Endothelial cell of umbilical vein (primary cell): ENCODE measurements around the gene ARHGEF11. TPM values are rescaled to one million over a fixed set of nuclear protein-coding genes. Genes with fewer than 3 reads are reported as not detected.

Source experiments
- BruUV-seq: library from RNA; stranded (reverse); fragments of 400-500 nt; replicated peaks from 2 replicates; lab custom pipeline; 2021; lab: Mats Ljungman, UMichigan
- CTCF ChIA-PET: fragments of 300-600, 350-600 bp; sonication (Branson Sonifier 250); formaldehyde crosslinking; loops from one replicate; lab custom pipeline; 2021; ENCODE audit warnings: antibody characterized with exemption, inconsistent platforms; lab: Charles Lee
- POLR2A ChIA-PET: fragments of 300-600, 350-600 bp; sonication (Branson Sonifier 250); formaldehyde crosslinking; loops from one replicate; lab custom pipeline; 2021; ENCODE audit warnings: antibody characterized with exemption, inconsistent platforms; lab: Charles Lee
- DNase-seq: peaks from one replicate; pipeline ENCODE4 v3.0.0-alpha.2; 2011; ENCODE audit warnings: low read depth, low spot score
- FAIRE-seq: peaks from 2 replicates; lab custom pipeline; 2011; peaks lifted over from hg19 to GRCh38; lab: Jason Lieb, UNC
- H2AFZ ChIP-seq: 2 replicates; pipeline ENCODE4 v1.6.0; 2012; ENCODE audit warnings: low read depth, low read length, control low read depth, inconsistent platforms
- H3K27ac ChIP-seq: 2 replicates; pipeline ENCODE4 v1.5.1; 2011; ENCODE audit warnings: low read depth, mild to moderate bottlenecking, control low read depth, low read length, moderate library complexity; ENCODE audit not compliant: insufficient read depth
- H3K27me3 ChIP-seq, 2 experiments: 2 replicates each; pipeline versions ENCODE4 v1.6.0 to v1.6.1; 2011; ENCODE audit warnings: low read length in 2 of 2, mixed read lengths in 1 of 2; ENCODE audit not compliant: control insufficient read depth in 2 of 2, insufficient read depth in 2 of 2
- H3K36me3 ChIP-seq, 2 experiments: 2 replicates in 1 of 2; 3 replicates in 1 of 2; pipeline ENCODE4 v1.5.1; 2011; ENCODE audit warnings: low read length in 2 of 2, mild to moderate bottlenecking in 1 of 2, moderate library complexity in 1 of 2; ENCODE audit not compliant: control insufficient read depth in 2 of 2, insufficient read depth in 2 of 2; ENCODE audit errors: extremely low read depth in 1 of 2
- H3K4me1 ChIP-seq: 3 replicates; pipeline ENCODE4 v1.5.1; 2011; ENCODE audit warnings: mild to moderate bottlenecking, low read length; ENCODE audit not compliant: control insufficient read depth, insufficient read depth; ENCODE audit errors: extremely low read depth
- H3K4me2 ChIP-seq: 2 replicates; pipeline ENCODE4 v1.6.1; 2011; ENCODE audit warnings: low read length, control low read depth, mixed read lengths; ENCODE audit not compliant: insufficient read depth
- H3K4me3 ChIP-seq, 3 experiments: fragments of 200-600 bp in 1 of 3; sonication (generic), shearing (Covaris generic) in 1 of 3; replicated peaks in 1 of 3; 2 replicates each; pipeline ENCODE4 v1.5.1; 2011 to 2016; ENCODE audit warnings: control low read depth in 3 of 3, low read length in 3 of 3, mild to moderate bottlenecking in 2 of 3, inconsistent platforms in 1 of 3, low read depth in 1 of 3, moderate library complexity in 1 of 3; ENCODE audit not compliant: insufficient read depth in 1 of 3
- H3K79me2 ChIP-seq: 2 replicates; pipeline ENCODE4 v1.6.0; 2012; ENCODE audit warnings: low read length, inconsistent platforms; ENCODE audit not compliant: control insufficient read depth, insufficient read depth
- H3K9ac ChIP-seq: replicated peaks from 2 replicates; pipeline ENCODE3; 2011; ENCODE audit warnings: low read length, control low read depth; ENCODE audit not compliant: insufficient read depth; ENCODE audit errors: extremely low read depth
- H3K9me1 ChIP-seq: replicated peaks from 3 replicates; pipeline ENCODE4 v1.6.0; 2011; ENCODE audit warnings: mild to moderate bottlenecking, low read length; ENCODE audit not compliant: control insufficient read depth, insufficient read depth; ENCODE audit errors: extremely low read depth
- H3K9me3 ChIP-seq: replicated peaks from 2 replicates; pipeline ENCODE4 v1.5.1; 2012; ENCODE audit warnings: low read length, inconsistent platforms; ENCODE audit not compliant: control insufficient read depth, insufficient read depth
- H4K20me1 ChIP-seq: replicated peaks from 2 replicates; pipeline ENCODE3; 2011; ENCODE audit warnings: mild to moderate bottlenecking, low read length; ENCODE audit not compliant: control insufficient read depth, insufficient read depth; ENCODE audit errors: extremely low read depth
- CTCF ChIP-seq, 2 donors: IDR thresholded peaks; 1 replicate in 1 of 2; 2 replicates in 1 of 2; pipeline ENCODE4 v1.5.1; 2011; ENCODE audit warnings: low read length in 2 of 2, mild to moderate bottlenecking in 2 of 2, moderate library complexity in 2 of 2, control low read depth in 1 of 2, inconsistent platforms in 1 of 2, low read depth in 1 of 2; ENCODE audit not compliant: insufficient read depth in 1 of 2; ENCODE audit errors: extremely low read depth in 1 of 2
- EZH2 ChIP-seq: IDR thresholded peaks from 2 replicates; pipeline ENCODE4 v1.6.1; 2012; ENCODE audit warnings: borderline replicate concordance, low read depth, mild to moderate bottlenecking, moderate library complexity, low read length, inconsistent platforms; ENCODE audit not compliant: severe bottlenecking
- FOS ChIP-seq: IDR thresholded peaks from 2 replicates; pipeline ENCODE4 v1.6.1; 2011; ENCODE audit warnings: mild to moderate bottlenecking, low read length, moderate library complexity, borderline replicate concordance; ENCODE audit not compliant: insufficient read depth
- GATA2 ChIP-seq: IDR thresholded peaks from 2 replicates; pipeline ENCODE4 v1.7.0; 2011; ENCODE audit warnings: low read depth, mild to moderate bottlenecking, moderate library complexity, mixed read lengths, low read length; ENCODE audit not compliant: insufficient read length, insufficient read depth
- JUN ChIP-seq: IDR thresholded peaks from 2 replicates; pipeline ENCODE4 v1.6.1; 2011; ENCODE audit warnings: borderline replicate concordance, low read depth; ENCODE audit not compliant: insufficient read length, insufficient read depth
- MYC ChIP-seq: IDR thresholded peaks from one replicate; pipeline ENCODE4 v1.6.1; 2011; ENCODE audit warnings: mild to moderate bottlenecking, low read depth, low read length
- POLR2A ChIP-seq: IDR thresholded peaks from 2 replicates; pipeline ENCODE4 v1.6.1; 2012; ENCODE audit warnings: low read depth, mild to moderate bottlenecking, control low read depth, low read length
- POLR2AphosphoS5 ChIP-seq: IDR thresholded peaks from 2 replicates; pipeline ENCODE4 v1.6.1; 2012; ENCODE audit warnings: low read depth, mild to moderate bottlenecking, control low read depth, low read length, moderate library complexity; ENCODE audit not compliant: insufficient read depth
- dilution Hi-C: fragments of 300-500 bp; cut with MboI; formaldehyde crosslinking; loops from one replicate; pipeline ENCODE4 v1.15.0; 2019; ENCODE audit warnings: low sequenced_read_pairs; ENCODE audit not compliant: extremely low pct_ligation_motif_present
- intact Hi-C: fragments of 100-400 bp; cut with micrococcal nuclease; formaldehyde crosslinking; loops from one replicate; pipeline ENCODE4 v1.10.0; 2022
- polyA plus RNA-seq, 4 experiments: library from polyadenylated mRNA; depleted of rRNA in 3 of 4; stranded (reverse) in 3 of 4; unstranded in 1 of 4; fragments of >200 nt; gene quantifications; 2 replicates each; pipeline versions ENCODE4 v1.2.1 to v1.2.3, GENCODE V29; 2011 to 2012; ENCODE audit warnings: missing spikeins in 1 of 4
- total RNA-seq: library from RNA; stranded (reverse); gene quantifications from 2 replicates; pipeline ENCODE4 v1.2.3, GENCODE V29; 2021

Gene ARHGEF11
- total and polyA plus RNA-seq, 2 donors (not counting 3 experiments of a cell fraction or from before 2014, with no cell fraction given), result 18.2 to 28.0 TPM

GRCh38 chr1:156910309-156910782 lies 135.2 kb downstream of the ARHGEF11 start:
- no peak for TF ChIP-seq GATA2
- TF ChIP-seq FOS, result no peak
- peak; percentile 55 to 83 for TF ChIP-seq CTCF (IDR thresholded peaks at IDR 0.05; ENCODE audit: extremely low read depth in 1 of 2, insufficient read depth in 1 of 2, low read depth in 1 of 2, low read length in 2 of 2)
- intact Hi-C loops (no loop called here), dilution Hi-C loops (no loop called here)
- H3K4me2 ChIP-seq, result no peak overlapping the region
- peaks cover 24% of the 10 kb centered on the region for H3K4me1 ChIP-seq
- no peaks in the 10 kb centered on the region for H4K20me1 ChIP-seq
- H3K36me3 ChIP-seq, result peaks cover 19 to 75% of the 10 kb centered on the region in 2 experiments
- H3K9ac ChIP-seq, result no peak overlapping the region
- ChIA-PET POLR2A (no interaction called here), CTCF (interaction anchor here (1.0 to 3.1 kb wide), 7 partner anchors 9 to 53 kb away, joined by 4 to 20 read pairs (median 8); partner anchors contain the start of genes LRRC71 and PEAR1)
- no peaks in the 10 kb centered on the region for H3K9me1 ChIP-seq
- peak; percentile 18 for FAIRE-seq
- no peak overlapping the region for H2AFZ ChIP-seq
- no peak overlapping the region for H3K4me3 ChIP-seq
- H3K9me3 ChIP-seq, result no peaks in the 10 kb centered on the region
- H3K27ac ChIP-seq, result no peak overlapping the region
- BruUV-seq, result no TSS peak
- no peak for DNase-seq
- H3K27me3 ChIP-seq, result no peaks in the 10 kb centered on the region
- H3K79me2 ChIP-seq, result peaks cover 39% of the 10 kb centered on the region

- Histone ChIP-seq H3K9ac (no peak overlapping the region), H3K9me3 (no peaks in the 10 kb centered on the region), H3K79me2 (peaks cover 46% of the 10 kb centered on the region), H3K9me1 (no peaks in the 10 kb centered on the region), H3K4me2 (no peak overlapping the region), H3K4me3 (no peak overlapping the region), H3K27me3 (no peaks in the 10 kb centered on the region), H3K4me1 (peaks cover 27% of the 10 kb centered on the region), H2AFZ (no peak overlapping the region), H4K20me1 (no peaks in the 10 kb centered on the region), H3K27ac (no peak overlapping the region), H3K36me3 (peaks cover 19 to 70% of the 10 kb centered on the region in 2 experiments)
- ChIA-PET POLR2A (no interaction called here), CTCF (interaction anchor here (0.9 to 3.1 kb wide), 5 partner anchors 11 to 20 kb away, joined by 3 to 20 read pairs (median 8); partner anchors contain the start of genes LRRC71 and PEAR1)
- no peak for TF ChIP-seq GATA2
- TF ChIP-seq EZH2, result no peak
- TF ChIP-seq MYC, result no peak
- TF ChIP-seq JUN, result no peak
- no peak for TF ChIP-seq FOS
- no peak for TF ChIP-seq CTCF (IDR thresholded peaks at IDR 0.05; ENCODE audit: extremely low read depth in 1 of 2, insufficient read depth in 1 of 2, low read depth in 1 of 2, low read length in 2 of 2)
- TF ChIP-seq POLR2AphosphoS5, result no peak
- no peak for TF ChIP-seq POLR2A
- no peak for DNase-seq
- dilution Hi-C loops (no loop called here), intact Hi-C loops (no loop called here)
- no TSS peak for BruUV-seq
- no peak for FAIRE-seq
These were observed 135.9 kb downstream of the ARHGEF11 start for GRCh38 chr1:156909671-156910070.
